Cardiac ventricle fibroblast (primary cell): ENCODE data around the gene PSEN2. TPM values are rescaled to one million over a fixed set of nuclear protein-coding genes. Genes with fewer than 3 reads are reported as not detected.

ENCODE experiments used
- total RNA-seq: library from RNA; depleted of rRNA; stranded (reverse); fragments of >200 nt; gene quantifications from 2 replicates; pipeline ENCODE4 v1.2.3, GENCODE V29; 2015

PSEN2 gene
- total RNA-seq: 17.1 and 17.6 TPM in 2 replicates

DNA sequence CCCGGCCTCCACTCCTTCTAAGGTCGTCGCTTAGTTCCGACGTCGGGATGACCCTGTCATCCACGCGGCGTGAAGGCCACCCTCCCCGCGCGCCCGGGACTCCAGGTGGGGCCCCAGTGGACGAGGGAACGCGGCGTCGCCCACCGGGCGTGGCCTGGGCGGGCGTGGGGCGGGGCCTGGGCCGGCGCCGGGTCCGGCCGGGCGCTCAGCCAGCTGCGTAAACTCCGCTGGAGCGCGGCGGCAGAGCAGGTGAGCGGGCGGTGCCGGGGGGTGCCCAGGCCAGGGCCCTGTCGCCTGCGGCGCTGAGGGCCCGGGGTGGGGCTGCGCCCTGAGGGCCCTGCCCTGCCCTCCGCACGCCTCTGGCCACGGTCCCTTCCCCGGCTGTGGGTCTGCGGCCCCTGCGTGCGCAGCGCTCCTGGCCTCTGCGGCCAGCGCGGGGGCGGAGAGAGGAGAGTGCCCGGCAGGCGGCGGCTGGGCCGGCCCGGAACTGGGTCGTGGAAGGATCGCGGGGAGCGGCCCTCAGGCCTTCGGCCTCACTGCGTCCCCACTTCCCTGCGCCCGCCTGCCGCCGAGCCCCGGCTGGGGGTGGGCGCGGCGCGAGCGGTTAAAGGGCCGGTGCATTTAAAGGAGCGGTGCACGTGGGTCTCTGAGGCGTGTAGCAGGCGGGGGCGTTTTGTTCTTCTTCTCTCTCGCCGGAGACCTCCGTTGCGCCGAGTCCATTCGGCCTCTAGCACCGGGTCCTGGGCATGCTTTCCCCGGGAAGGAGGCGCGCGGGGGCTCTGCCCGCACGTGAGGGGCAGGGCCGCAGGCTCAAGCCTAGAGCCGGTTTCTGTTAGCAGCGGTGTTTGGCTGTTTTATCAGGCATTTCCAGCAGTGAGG, at the start of gene PSEN2:
PSEN2 (plus strand) TSS at position 216 of the 879 bp plus-strand sequence. CDS start 11,292 bp downstream, outside the sequence.

DNA sequence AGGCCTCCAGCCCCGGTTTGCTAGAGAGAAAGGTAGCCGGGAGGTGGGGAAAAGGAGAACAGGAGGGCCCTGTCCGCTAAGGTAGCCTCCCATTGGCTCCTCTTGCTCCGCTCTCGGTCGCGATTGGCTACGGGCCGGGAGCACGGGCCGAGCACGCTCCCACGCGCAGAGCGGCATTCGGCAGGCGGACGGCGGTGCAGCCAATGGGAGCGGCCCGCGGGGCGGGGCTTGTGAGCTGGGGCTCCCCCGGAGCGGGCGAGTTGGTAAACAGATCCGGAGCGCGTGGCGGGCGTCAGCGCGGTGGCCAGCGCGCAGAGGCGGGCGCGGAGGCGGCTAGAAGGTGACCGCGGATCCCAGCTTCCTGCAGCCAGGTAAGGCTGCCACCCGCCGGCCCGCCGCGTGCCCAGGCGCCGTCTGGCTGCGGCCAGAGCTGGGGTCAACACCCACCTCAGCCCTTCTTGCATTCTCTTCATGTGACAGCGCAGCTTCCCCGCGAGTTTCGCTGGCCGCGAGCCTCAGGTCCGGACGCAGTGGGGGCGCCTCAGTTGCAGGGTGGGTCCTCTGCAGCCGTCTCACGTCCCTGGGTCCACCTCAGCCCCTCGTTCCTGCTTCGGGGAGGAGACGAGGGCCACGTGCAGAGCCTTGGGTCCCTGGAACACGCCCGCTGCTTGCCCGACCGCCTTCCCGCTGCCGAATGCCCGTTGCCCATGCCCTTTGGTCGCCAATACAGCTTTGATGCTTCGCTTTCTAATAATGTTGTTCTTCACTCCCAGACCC, 69.8 kb downstream of the PSEN2 start, which contains the start of gene COQ8A:
COQ8A (plus strand) TSS at position 266 of the 777 bp plus-strand sequence. CDS start 21,092 bp downstream, outside the sequence.

Other genes starting within 250 kb of the PSEN2 start
- gene ITPKB, start 131.3 kb upstream of the PSEN2 start, total RNA-seq: 11.6 and 11.7 TPM in 2 replicates
- gene COQ8A, start 69.7 kb downstream of the PSEN2 start, total RNA-seq: 27.9 and 28.1 TPM in 2 replicates